ENCODE results near the gene SPINK1.
"Not testable (repeated sequence)": the region's sequence is repeated elsewhere in the genome, so short reads cannot be mapped to it uniquely, and the experiment has no call there.

The SPINK1 gene

DNA sequence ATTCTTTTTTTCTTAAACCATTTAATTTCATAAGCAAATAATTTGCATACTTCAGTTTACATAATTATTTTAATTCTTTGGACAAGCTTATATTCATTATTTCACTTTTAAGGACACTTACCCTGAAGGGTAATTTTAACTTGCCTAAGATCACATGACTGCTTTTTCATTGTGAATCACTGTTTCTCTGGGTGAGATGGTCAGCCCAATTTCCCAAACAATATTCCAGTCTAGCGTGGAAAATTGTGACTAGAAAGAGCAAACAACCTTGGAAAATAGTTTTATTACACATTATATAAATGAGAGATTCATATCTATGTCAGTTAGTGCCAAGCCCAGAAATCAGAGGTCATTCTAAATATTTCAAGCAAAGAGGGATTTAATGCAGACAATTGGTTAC, 27.5 kb downstream of the SPINK1 start:
- DNase-seq = no peak

DNA sequence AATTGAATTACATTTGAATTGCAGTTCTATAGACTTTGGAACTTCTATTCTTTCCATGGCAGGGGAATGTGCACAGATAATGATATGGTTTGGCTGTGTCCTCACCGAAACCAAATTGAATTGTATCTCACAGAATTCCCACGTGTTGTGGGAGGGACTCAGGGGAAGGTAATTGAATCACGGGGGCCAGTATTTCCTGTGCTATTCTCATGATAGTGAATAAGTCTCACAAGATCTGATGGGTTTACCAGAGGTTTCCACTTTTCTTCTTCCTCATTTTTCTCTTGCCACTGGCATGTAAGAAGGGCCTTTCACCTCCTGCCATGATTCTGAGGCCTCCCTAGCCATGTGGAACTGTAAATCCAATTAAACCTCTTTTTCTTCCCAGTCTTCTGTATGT, 28.3 kb downstream of the SPINK1 start:
- DNase-seq = not testable (repeated sequence)

GRCh38 chr5:147801461-147801860, 30.0 kb downstream of the SPINK1 start:
- DNase-seq = no peak

DNA sequence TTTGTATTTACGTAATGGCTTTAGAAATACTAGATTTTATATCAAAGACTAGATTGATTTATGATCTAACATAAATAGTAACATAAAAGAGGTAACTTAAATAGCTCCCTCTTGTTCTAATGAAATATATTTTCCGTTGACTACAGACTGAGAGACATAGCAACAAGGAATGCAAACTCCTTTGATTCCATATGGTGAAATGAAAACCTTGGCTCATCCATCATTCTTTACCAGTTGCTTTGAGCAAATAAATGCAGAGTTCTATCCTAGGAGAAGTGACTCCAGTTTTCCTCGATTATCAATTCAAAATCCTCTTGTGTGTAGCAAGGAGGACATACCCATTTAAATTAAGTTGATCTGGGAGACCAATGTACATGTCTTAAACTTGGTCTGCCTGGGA, 31.0 kb downstream of the SPINK1 start:
- DNase-seq = no peak

DNA sequence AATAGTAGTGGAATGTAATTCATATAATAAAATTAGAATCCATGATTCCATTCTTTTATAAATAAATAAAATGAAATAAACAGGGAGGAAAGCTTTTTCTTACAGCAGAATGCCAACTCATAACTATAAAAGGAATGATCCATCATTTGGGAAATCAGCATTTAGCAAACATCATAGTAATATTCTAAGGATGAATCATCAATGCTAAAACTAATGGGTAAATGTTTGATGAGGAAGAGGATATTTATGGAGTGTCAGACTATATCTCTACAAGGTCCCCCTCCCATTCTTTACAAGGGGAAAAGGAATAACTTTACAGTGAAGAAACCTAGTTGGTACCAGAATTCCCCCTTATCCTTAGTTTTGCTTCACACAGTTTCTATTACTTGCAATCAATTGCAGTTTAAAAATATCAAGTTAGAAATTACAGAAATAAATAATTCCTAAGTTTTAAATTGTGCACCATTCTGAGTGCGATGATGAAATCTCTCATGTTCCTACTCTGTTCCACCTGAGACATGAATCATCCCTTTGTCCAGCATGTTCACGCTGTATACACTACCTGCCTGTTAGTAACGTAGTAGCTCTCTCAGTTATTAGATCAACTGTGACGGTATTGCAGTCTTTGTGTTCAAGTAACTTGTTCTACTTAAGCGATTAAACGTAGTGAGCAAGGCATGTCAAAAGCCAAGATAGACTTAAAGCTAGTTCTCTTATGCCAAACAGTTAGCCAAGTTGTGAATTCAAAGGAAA, 34.7 kb downstream of the SPINK1 start:
- DNase-seq = no peak

DNA sequence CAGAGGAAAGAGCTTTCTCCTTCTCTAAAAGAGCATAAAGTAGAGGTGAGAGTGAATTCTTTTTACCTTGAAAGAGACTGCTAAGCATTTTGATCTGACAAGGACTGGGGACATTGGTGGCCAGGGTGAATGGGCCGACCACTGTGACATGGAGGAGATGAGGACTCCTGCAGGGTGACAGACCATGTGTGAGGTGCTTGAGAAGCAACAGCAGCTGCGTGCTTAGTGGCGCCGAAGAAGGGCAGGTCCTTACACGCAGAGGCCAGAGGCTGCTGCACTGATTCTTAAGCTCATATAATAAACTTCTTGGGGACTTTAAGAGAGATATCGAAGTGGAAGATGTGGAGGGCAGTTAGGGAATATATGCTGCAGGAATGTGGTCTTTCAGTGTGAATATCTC, 40.3 kb downstream of the SPINK1 start:
- DNase-seq = no peak

- DNase-seq = no peak
These were observed 41.7 kb downstream of the SPINK1 start for GRCh38 chr5:147789820-147790219.

GRCh38 chr5:147788023-147788422, 43.4 kb downstream of the SPINK1 start:
- DNase-seq = no peak

DNA sequence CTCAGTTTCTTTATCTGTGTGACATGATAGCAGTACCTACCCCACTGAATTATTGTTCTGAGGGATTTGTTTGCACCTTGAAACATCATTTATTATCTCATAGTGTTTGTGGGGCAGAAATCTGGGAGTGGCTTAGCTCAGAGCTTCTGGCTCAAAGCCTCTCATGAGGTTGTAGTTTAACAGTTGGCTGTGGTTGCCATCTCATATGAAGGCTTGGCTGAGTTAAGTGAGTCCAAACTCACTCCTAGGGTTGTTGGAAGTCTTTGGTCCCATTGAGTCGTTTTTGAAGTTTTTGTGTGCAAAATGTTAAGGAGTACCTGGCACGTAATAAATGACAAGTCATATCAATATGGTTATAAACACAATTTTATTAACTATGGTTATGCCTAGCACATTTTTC, 45.3 kb downstream of the SPINK1 start:
- DNase-seq = no peak

- no peak for DNase-seq
These were observed 47.1 kb downstream of the SPINK1 start for GRCh38 chr5:147784146-147784987.

DNA sequence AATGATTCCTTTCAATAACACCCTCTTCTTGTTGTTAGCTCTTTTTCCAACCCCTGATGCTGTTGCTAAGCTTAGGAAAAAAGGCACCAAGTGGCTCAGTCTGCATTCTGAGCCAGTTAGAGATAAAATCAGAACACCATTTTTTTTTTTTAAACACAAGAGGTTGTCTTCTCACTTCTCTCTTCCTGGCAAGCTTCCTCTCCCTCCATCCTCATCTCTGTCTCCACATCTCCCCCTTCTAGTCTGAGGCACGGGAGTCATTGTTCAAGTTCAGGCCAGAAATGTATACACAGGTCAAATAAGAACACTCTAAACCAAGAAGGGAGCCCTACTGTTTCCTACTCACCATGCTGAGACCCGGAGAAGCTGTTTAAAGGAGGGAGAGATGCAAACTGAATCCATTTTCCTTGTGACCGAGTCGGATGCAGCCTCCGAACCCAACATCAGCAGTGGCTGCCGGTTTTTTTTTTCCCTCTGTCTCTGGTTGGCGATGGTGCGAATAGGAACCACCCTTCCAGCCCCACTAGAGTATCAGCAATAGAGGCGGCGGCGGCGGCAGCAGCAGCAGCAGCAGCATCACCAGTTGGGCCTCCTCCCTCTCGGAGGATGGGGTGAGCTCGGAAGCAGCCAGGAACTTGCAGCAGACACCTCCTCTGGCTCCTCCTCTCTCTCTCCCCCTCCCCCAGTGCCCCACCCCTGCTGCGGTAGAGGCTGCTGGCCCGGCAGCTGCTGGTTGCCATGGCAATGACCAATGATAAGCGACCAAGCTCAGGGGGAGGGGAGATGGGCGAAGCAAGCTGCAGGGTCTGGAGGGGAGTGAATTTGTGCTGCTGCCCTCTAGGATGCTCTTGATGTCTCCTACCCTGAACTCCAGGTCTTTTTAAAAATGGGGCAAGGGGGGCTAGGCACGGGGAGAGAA, 49.1 kb downstream of the SPINK1 start, which contains the start of gene JAKMIP2:
Gene JAKMIP2, minus strand, starts transcription at position 619 of the 919 bp plus-strand sequence. CDS start 110,922 bp downstream, outside the sequence.
- DNase-seq = peak; percentile 75 to 82

DNA sequence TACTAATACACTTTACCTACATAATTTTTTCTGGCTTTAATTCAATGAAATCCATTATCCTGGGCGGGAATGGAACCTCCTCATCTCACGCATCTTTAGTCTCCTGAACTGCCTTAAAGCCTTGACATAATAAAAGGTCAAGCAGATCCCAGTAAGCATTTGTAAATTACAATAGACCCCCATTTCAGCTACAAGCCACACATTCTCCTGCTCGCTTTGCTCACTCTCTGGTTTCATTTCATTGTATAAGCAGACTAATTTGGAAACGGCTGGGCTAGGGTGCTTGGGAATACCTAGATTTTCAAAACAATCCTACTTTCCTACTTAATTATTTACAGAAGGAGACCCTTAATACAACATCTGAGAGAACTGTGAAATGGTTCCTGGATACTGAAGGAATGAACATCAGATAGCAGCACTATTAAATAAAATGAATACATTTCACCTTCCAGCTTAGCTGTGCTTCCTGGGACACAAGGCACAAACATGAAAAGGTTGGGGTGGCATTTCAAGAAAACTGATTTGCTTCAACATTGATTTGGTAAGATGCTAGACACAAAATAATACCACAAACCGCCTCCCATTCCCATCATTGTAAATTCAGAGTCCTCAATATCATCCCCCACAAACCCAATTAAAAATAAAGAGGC, 50.4 kb downstream of the SPINK1 start:
- DNase-seq = no peak

DNA sequence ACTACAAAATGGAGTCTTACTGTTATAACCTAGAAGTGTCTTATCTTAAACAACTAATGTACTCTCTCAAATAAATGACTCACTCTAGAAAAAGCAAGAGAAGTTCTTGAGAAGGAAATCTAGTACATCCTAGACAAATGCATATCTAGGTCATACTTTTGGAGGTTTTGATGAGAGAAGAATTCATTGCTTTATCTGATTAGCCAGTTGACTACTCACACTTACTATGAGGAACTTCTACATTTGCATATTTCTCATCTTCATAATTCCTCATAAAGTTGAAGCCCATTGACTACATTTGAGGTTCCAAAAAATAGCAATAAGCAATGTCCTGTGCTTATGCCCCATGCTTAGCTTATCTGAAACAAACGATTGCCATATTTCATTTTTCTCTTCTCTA, 51.8 kb downstream of the SPINK1 start:
- DNase-seq = no peak

DNA sequence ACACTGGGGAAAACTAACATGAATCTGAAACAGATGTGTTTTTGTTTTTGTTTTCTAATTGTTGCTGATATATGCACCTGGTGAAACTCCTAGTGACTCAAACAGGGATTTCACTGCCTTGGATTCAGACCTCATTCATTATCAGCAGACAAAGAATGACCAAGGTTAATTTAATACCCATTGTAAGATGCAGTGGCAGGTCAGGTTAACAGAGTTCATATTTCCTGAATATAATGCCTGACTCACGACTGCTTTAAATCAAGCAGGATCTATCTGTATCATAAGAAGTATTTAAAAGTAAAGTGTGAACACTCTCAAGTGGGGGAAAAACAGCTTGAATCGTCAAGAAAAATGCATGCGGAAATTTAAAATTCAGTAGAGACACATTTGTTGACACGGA, 54.5 kb downstream of the SPINK1 start:
- no peak for DNase-seq
